Right cardiac atrium (tissue), 5 donors: ENCODE data around the gene ALDH3A2. TPM values are rescaled to one million over a fixed set of nuclear protein-coding genes. Genes with fewer than 3 reads are reported as not detected.
A peak's percentile ranks its signal among the peaks of the same experiment; 100 is the strongest.
"Not testable (repeated sequence)": the region's sequence is repeated elsewhere in the genome, so short reads cannot be mapped to it uniquely, and the experiment has no call there.

ENCODE experiments used
- ATAC-seq, 2 donors: fragments of 200-7000 bp; cut with Tn5 transposase; one replicate each; pipeline versions ENCODE4 v1.8.0 to v1.9.1; 2020; ENCODE audit warnings: moderate library complexity in 2 of 2, mild to moderate bottlenecking in 1 of 2
- DNase-seq, 3 donors: peaks; one replicate each; pipeline ENCODE4 v3.0.0-alpha.2; 2020
- H3K27ac ChIP-seq: one replicate; pipeline ENCODE4 v1.5.1; 2013; ENCODE audit warnings: mild to moderate bottlenecking, low read length, control low read depth, moderate library complexity
- H3K27me3 ChIP-seq: one replicate; pipeline ENCODE4 v1.6.1; 2013; ENCODE audit not compliant: control insufficient read depth, insufficient read depth
- H3K4me1 ChIP-seq: one replicate; pipeline ENCODE4 v1.6.1; 2013; ENCODE audit warnings: low read length; ENCODE audit not compliant: control insufficient read depth, insufficient read depth
- H3K4me3 ChIP-seq: one replicate; pipeline ENCODE4 v1.5.1; 2013; ENCODE audit warnings: low read length, control low read depth
- H3K9me3 ChIP-seq: one replicate; pipeline ENCODE4 v1.6.1; 2013; ENCODE audit warnings: low read length; ENCODE audit not compliant: control insufficient read depth
- WGBS: extraction: QIAGEN DNeasy Blood & Tissue Kit; methylation state at CpG from one replicate; pipeline ENCODE4 v1.1.7; 2013; 5-methylcytosine and 5-hydroxymethylcytosine counted together
- intact Hi-C, 4 donors: fragments of 100-400 bp; cut with DNase I; formaldehyde crosslinking; loops; one replicate each; pipeline versions ENCODE4 v1.11.0 to v1.14.0; 2022 to 2023
- polyA plus RNA-seq: library from polyadenylated mRNA; stranded (reverse); fragments of 200-250 nt; gene quantifications from one replicate; pipeline ENCODE4 v1.2.3, GENCODE V29; 2013
- total RNA-seq, 4 donors: library from RNA; stranded (reverse); fragmentation: NEBNext Ultra II Directional; extraction: Animal tissue kit (Norgen Biotek cat#: 25700); gene quantifications; one replicate each; pipeline ENCODE4 v1.2.1, GENCODE V29; 2021
- donor health status: healthy with polysubstance abuse.
- donor health status: DM: no; HTN: yes; CAD: no.
- donor health status: DM: no; HTN: no; CAD: no.
- donor health status: DM: no; HTN: yes; CAD: no; lungs with severe emphysema.
- donor health status: DM: yes; HTN: yes; CAD: no.

The ALDH3A2 gene
- total and polyA plus RNA-seq, 5 donors, result 24.4 to 51.9 (median 38.3) TPM

- Histone ChIP-seq H3K4me1 (no peaks in the 10 kb centered on the region), H3K27me3 (no peaks in the 10 kb centered on the region), H3K27ac (no peak overlapping the region), H3K4me3 (no peak overlapping the region), H3K9me3 (no peaks in the 10 kb centered on the region)
- WGBS, result 82% methylated on average over 18 of the region's 18 CpGs
- ATAC-seq (peak in 1 of 2 donors; percentile 28), DNase-seq (no peak)
- intact Hi-C loops, result loop anchor here in 1 of 4 donors (10.0 kb wide), 1 partner anchor 66 kb away; the partner anchor contains the start of gene ALDH3A1
These were observed 30.3 kb downstream of the ALDH3A2 start for GRCh38 chr17:19678581-19679453.

- WGBS, result 88% methylated on average over 2 of the region's 2 CpGs
- H3K4me3 ChIP-seq, result no peak overlapping the region
- H3K9me3 ChIP-seq, result no peaks in the 10 kb centered on the region
- ATAC-seq, result no peak
- intact Hi-C loops, result no loop called here
- H3K27ac ChIP-seq, result no peak overlapping the region
- no peaks in the 10 kb centered on the region for H3K4me1 ChIP-seq
- no peak for DNase-seq
- no peaks in the 10 kb centered on the region for H3K27me3 ChIP-seq
These were observed 34.6 kb downstream of the ALDH3A2 start for GRCh38 chr17:19683117-19683516.

GRCh38 chr17:19684909-19685580 lies 36.5 kb downstream of the ALDH3A2 start:
- WGBS, result 94% methylated on average over 32 of the region's 32 CpGs
- ATAC-seq, H3K4me1 ChIP-seq, H3K27ac ChIP-seq, H3K9me3 ChIP-seq, DNase-seq, intact Hi-C loops, H3K4me3 ChIP-seq, H3K27me3 ChIP-seq: not testable (repeated sequence)

- Histone ChIP-seq H3K27me3 (no peaks in the 10 kb centered on the region), H3K4me3 (no peak overlapping the region), H3K9me3 (no peaks in the 10 kb centered on the region), H3K27ac (no peak overlapping the region), H3K4me1 (no peaks in the 10 kb centered on the region)
- ATAC-seq (no peak), DNase-seq (no peak)
- intact Hi-C loops, result no loop called here
- WGBS, result 97% methylated on average over 2 of the region's 2 CpGs
These were observed 38.0 kb downstream of the ALDH3A2 start for GRCh38 chr17:19686400-19687090.

- intact Hi-C loops, result no loop called here
- H3K27ac ChIP-seq, result no peak overlapping the region
- H3K4me1 ChIP-seq, result peaks cover 5% of the 10 kb centered on the region
- H3K27me3 ChIP-seq, result no peaks in the 10 kb centered on the region
- DNase-seq (peak in 1 of 3 donors; percentile 3), ATAC-seq (no peak)
- 67% methylated on average over 4 of the region's 4 CpGs for WGBS
- H3K4me3 ChIP-seq, result no peak overlapping the region
- no peaks in the 10 kb centered on the region for H3K9me3 ChIP-seq
These were observed 53.7 kb downstream of the ALDH3A2 start for GRCh38 chr17:19702217-19702641.

GRCh38 chr17:19703106-19703827 lies 54.7 kb downstream of the ALDH3A2 start:
- 57% methylated on average over 10 of the region's 10 CpGs for WGBS
- Histone ChIP-seq H3K9me3 (no peaks in the 10 kb centered on the region), H3K4me3 (no peak overlapping the region), H3K27me3 (no peaks in the 10 kb centered on the region), H3K27ac (no peak overlapping the region), H3K4me1 (peaks cover 5% of the 10 kb centered on the region)
- DNase-seq, result peak in 2 of 3 donors; percentile 60 to 67
- intact Hi-C loops, result no loop called here
- ATAC-seq, result peak; percentile 27 to 29

GRCh38 chr17:19703828-19704613 lies 55.5 kb downstream of the ALDH3A2 start:
- peak in 2 of 3 donors; percentile 58 to 61 for DNase-seq

GRCh38 chr17:19705201-19705600 lies 56.6 kb downstream of the ALDH3A2 start:
- peaks cover 5% of the 10 kb centered on the region for H3K4me1 ChIP-seq
- H3K4me3 ChIP-seq, result no peak overlapping the region
- H3K27me3 ChIP-seq, result no peaks in the 10 kb centered on the region
- H3K9me3 ChIP-seq, result no peaks in the 10 kb centered on the region
- intact Hi-C loops, result no loop called here
- ATAC-seq (no peak), DNase-seq (peak in 1 of 3 donors; percentile 41)
- 87% methylated on average over 13 of the region's 13 CpGs for WGBS
- H3K27ac ChIP-seq, result no peak overlapping the region

More at GRCh38 chr17:19703828-19704613, 55.5 kb downstream of the ALDH3A2 start:
- Histone ChIP-seq H3K27me3 (no peaks in the 10 kb centered on the region), H3K4me1 (peaks cover 5% of the 10 kb centered on the region), H3K4me3 (no peak overlapping the region), H3K27ac (no peak overlapping the region), H3K9me3 (no peaks in the 10 kb centered on the region)
- peak; percentile 43 to 55 for ATAC-seq
- intact Hi-C loops, result no loop called here
- WGBS, result 53% methylated on average over 17 of the region's 17 CpGs

GRCh38 chr17:19705771-19706770 lies 57.5 kb downstream of the ALDH3A2 start:
- H3K27me3 ChIP-seq, result no peaks in the 10 kb centered on the region
- intact Hi-C loops, result no loop called here
- no peaks in the 10 kb centered on the region for H3K9me3 ChIP-seq
- DNase-seq (peak in 1 of 3 donors; percentile 56), ATAC-seq (no peak)
- H3K4me3 ChIP-seq, result no peak overlapping the region
- H3K27ac ChIP-seq, result no peak overlapping the region
- peaks cover 5% of the 10 kb centered on the region for H3K4me1 ChIP-seq
- 86% methylated on average over 22 of the region's 22 CpGs for WGBS
